SK-N-SH treated with all-trans-retinoic acid at 6 μM for 48 hours (cell line): ENCODE results near the gene PTDSS2.

ENCODE experiments used
- ATAC-seq: fragments of 200-7000 bp; cut with Tn5 transposase; 3 replicates; pipeline ENCODE4 v1.9.1; 2020; ENCODE audit warnings: mild to moderate bottlenecking, moderate library complexity
- BACH2 ChIP-seq: fragments of 250-450 bp; sonication (Bioruptor Pico); IDR thresholded peaks from 2 replicates; pipeline ENCODE4 v1.9.0; 2021; ENCODE audit warnings: mild to moderate bottlenecking, borderline replicate concordance
- CREB5 ChIP-seq: fragments of 250-450 bp; sonication (Bioruptor Pico); IDR thresholded peaks from 2 replicates; pipeline ENCODE4 v1.5.1; 2020; ENCODE audit warnings: low read depth, mild to moderate bottlenecking, moderate library complexity
- CSDC2 ChIP-seq: fragments of 250-450 bp; sonication (Bioruptor Pico); IDR thresholded peaks from 2 replicates; pipeline ENCODE4 v1.5.0; 2020; ENCODE audit warnings: mild to moderate bottlenecking, moderate library complexity
- CSRNP3 ChIP-seq: fragments of 250-450 bp; sonication (Bioruptor Pico); IDR thresholded peaks from 2 replicates; pipeline ENCODE4 v1.5.1; 2021; ENCODE audit warnings: mild to moderate bottlenecking, moderate library complexity
- ESRRG ChIP-seq: fragments of 250-450 bp; sonication (Bioruptor Pico); IDR thresholded peaks from 2 replicates; pipeline ENCODE4 v1.6.1; 2021; ENCODE audit warnings: mild to moderate bottlenecking
- GLIS3 ChIP-seq: fragments of 250-450 bp; sonication (Bioruptor Pico); IDR thresholded peaks from 2 replicates; pipeline ENCODE4 v1.5.0; 2020; ENCODE audit warnings: mild to moderate bottlenecking, moderate library complexity
- ISL1 ChIP-seq: fragments of 250-450 bp; sonication (Bioruptor Pico); IDR thresholded peaks from 2 replicates; pipeline ENCODE4 v2.1.2; 2022; ENCODE audit warnings: mild to moderate bottlenecking, moderate library complexity
- OSR1 ChIP-seq: fragments of 250-450 bp; sonication (Bioruptor Pico); IDR thresholded peaks from 2 replicates; pipeline ENCODE4 v1.8.0; 2022; ENCODE audit warnings: moderate library complexity, mild to moderate bottlenecking, inconsistent platforms
- POU6F1 ChIP-seq: fragments of 250-450 bp; sonication (Bioruptor Pico); IDR thresholded peaks from 2 replicates; pipeline ENCODE4 v1.8.0; 2021; ENCODE audit warnings: low read depth, mild to moderate bottlenecking, moderate library complexity, borderline replicate concordance
- PPARA ChIP-seq: fragments of 250-450 bp; sonication (Bioruptor Pico); IDR thresholded peaks from 2 replicates; pipeline ENCODE4 v1.5.0; 2020; ENCODE audit warnings: mild to moderate bottlenecking, borderline replicate concordance
- RARB ChIP-seq: fragments of 250-450 bp; sonication (Bioruptor Pico); IDR thresholded peaks from 2 replicates; pipeline ENCODE4 v1.8.0; 2021; ENCODE audit warnings: mild to moderate bottlenecking, moderate library complexity
- SNAI2 ChIP-seq: fragments of 250-450 bp; sonication (Bioruptor Pico); IDR thresholded peaks from 2 replicates; pipeline ENCODE4 v1.5.0; 2020; ENCODE audit warnings: mild to moderate bottlenecking, moderate library complexity
- TCF4 ChIP-seq: fragments of 250-450 bp; sonication (Bioruptor Pico); IDR thresholded peaks from 2 replicates; pipeline ENCODE4 v1.8.0; 2021; ENCODE audit warnings: mild to moderate bottlenecking, moderate library complexity, borderline replicate concordance
- TOX ChIP-seq: fragments of 250-450 bp; sonication (Bioruptor Pico); IDR thresholded peaks from 2 replicates; pipeline ENCODE4 v1.8.0; 2021; ENCODE audit warnings: mild to moderate bottlenecking, moderate library complexity, borderline replicate concordance
- TSHZ2 ChIP-seq: fragments of 250-450 bp; sonication (Bioruptor Pico); IDR thresholded peaks from 2 replicates; pipeline ENCODE4 v1.5.0; 2020; ENCODE audit warnings: mild to moderate bottlenecking, moderate library complexity
- ZC3H10 ChIP-seq: fragments of 250-450 bp; sonication (Bioruptor Pico); IDR thresholded peaks from 2 replicates; pipeline ENCODE4 v1.5.1; 2021; ENCODE audit warnings: mild to moderate bottlenecking, moderate library complexity
- ZFP3 ChIP-seq: fragments of 250-450 bp; sonication (Bioruptor Pico); IDR thresholded peaks from 2 replicates; pipeline ENCODE4 v1.5.0; 2020; ENCODE audit warnings: mild to moderate bottlenecking, moderate library complexity
- ZFP30 ChIP-seq: fragments of 450-650 bp; formaldehyde crosslinking; IDR thresholded peaks from 2 replicates; pipeline ENCODE4 v1.5.0; 2022; ENCODE audit warnings: mild to moderate bottlenecking, moderate library complexity
- ZNF70 ChIP-seq: fragments of 450-650 bp; formaldehyde crosslinking; IDR thresholded peaks from 2 replicates; pipeline ENCODE4 v1.5.0; 2020; ENCODE audit warnings: mild to moderate bottlenecking, moderate library complexity
- ZNF8 ChIP-seq: fragments of 450-650 bp; formaldehyde crosslinking; IDR thresholded peaks from 2 replicates; pipeline ENCODE4 v1.5.0; 2020; ENCODE audit warnings: mild to moderate bottlenecking, moderate library complexity

Gene PTDSS2

GRCh38 chr11:490930-491260 is 40.8 kb downstream of the PTDSS2 start:
- TF ChIP-seq TCF4 (CRISPR knock-in tag) (no peak), ZNF70 (CRISPR knock-in tag) (no peak), TOX (CRISPR knock-in tag) (no peak), CSRNP3 (CRISPR knock-in tag) (no peak), ZFP3 (CRISPR knock-in tag) (no peak)
- TF ChIP-seq, all 23 proteins: peak for 0
- no peak for ATAC-seq

GRCh38 chr11:491358-491757 is 41.3 kb downstream of the PTDSS2 start:
- no peak for ATAC-seq
- TF ChIP-seq ZFP3 (CRISPR knock-in tag): no peak
- TF ChIP-seq ZNF70 (CRISPR knock-in tag): no peak
- no peak for TF ChIP-seq TCF4 (CRISPR knock-in tag)
- no peak for TF ChIP-seq RARB (CRISPR knock-in tag)
- TF ChIP-seq SNAI2 (CRISPR knock-in tag): no peak
- TF ChIP-seq PPARA (CRISPR knock-in tag): no peak
- TF ChIP-seq BACH2: no peak
- no peak for TF ChIP-seq CSRNP3 (CRISPR knock-in tag)
- no peak for TF ChIP-seq ISL1 (CRISPR knock-in tag)
- TF ChIP-seq GLIS3 (CRISPR knock-in tag): no peak
- TF ChIP-seq ZFP30 (CRISPR knock-in tag): no peak
- TF ChIP-seq CREB5 (CRISPR knock-in tag): no peak
- no peak for TF ChIP-seq ZC3H10
- TF ChIP-seq ZNF8 (CRISPR knock-in tag): no peak
- no peak for TF ChIP-seq ESRRG
- no peak for TF ChIP-seq OSR1
- TF ChIP-seq, all 23 proteins: peak for 0

GRCh38 chr11:492427-493226 is 42.5 kb downstream of the PTDSS2 start:
- TF ChIP-seq TSHZ2 (CRISPR knock-in tag) (no peak), ESRRG (no peak), ZFP3 (CRISPR knock-in tag) (no peak), CREB5 (CRISPR knock-in tag) (no peak), CSDC2 (CRISPR knock-in tag) (no peak), SNAI2 (CRISPR knock-in tag) (no peak), POU6F1 (CRISPR knock-in tag) (no peak), ZNF8 (CRISPR knock-in tag) (no peak)
- no peak for ATAC-seq
